Testis (tissue), 5 donors: ENCODE data around the gene ZNF791. TPM values are rescaled to one million over a fixed set of nuclear protein-coding genes. Genes with fewer than 3 reads are reported as not detected.
A peak's percentile ranks its signal among the peaks of the same experiment; 100 is the strongest.
"Not testable (repeated sequence)": the region's sequence is repeated elsewhere in the genome, so short reads cannot be mapped to it uniquely, and the experiment has no call there.

Source experiments
- DNase-seq: peaks from one replicate; pipeline ENCODE4 v3.0.0-alpha.2; 2019
- H3K27ac ChIP-seq, 2 donors: fragments of 200-600 bp; sonication (generic); one replicate each; pipeline ENCODE4 v1.5.1; 2019
- H3K27me3 ChIP-seq: fragments of 200-600 bp; sonication (generic); one replicate; pipeline ENCODE4 v1.5.1; 2019
- H3K36me3 ChIP-seq: fragments of 200-600 bp; sonication (generic); one replicate; pipeline ENCODE4 v1.5.1; 2017; ENCODE audit warnings: low read depth; ENCODE audit errors: missing control alignments
- H3K4me1 ChIP-seq: fragments of 200-600 bp; sonication (generic); one replicate; pipeline ENCODE4 v1.5.1; 2019
- H3K4me3 ChIP-seq, 2 donors: fragments of 200-600 bp; sonication (generic); one replicate each; pipeline ENCODE4 v1.5.1; 2017 to 2019
- H3K9me3 ChIP-seq: fragments of 200-600 bp; sonication (generic); one replicate; pipeline ENCODE4 v1.5.1; 2017
- POLR2A ChIP-seq: fragments of 450-650 bp; IDR thresholded peaks from one replicate; pipeline ENCODE4 v1.6.1; 2017; ENCODE audit warnings: antibody characterized with exemption, mild to moderate bottlenecking, moderate library complexity
- WGBS, 2 donors: methylation state at CpG; one replicate each; pipeline ENCODE4 v1.1.5; 2018; 5-methylcytosine and 5-hydroxymethylcytosine counted together
- intact Hi-C: fragments of 100-400 bp; cut with DNase I; formaldehyde crosslinking; loops from one replicate; pipeline ENCODE4 v1.15.1; 2023; ENCODE audit warnings: low total_unique reads
- long read RNA-seq, 2 donors: transcript quantifications; one replicate each; lab custom pipeline, GENCODE V29; 2026
- polyA plus RNA-seq: library from polyadenylated mRNA; stranded (reverse); fragments of 350-450 nt; fragmentation: Illumina TruSeq; extraction: RNeasy Lipid Tissue Mini Kit (QIAGEN cat#74804); gene quantifications from one replicate; pipeline ENCODE4 v1.2.3, GENCODE V29; 2014; ENCODE audit warnings: low read depth, low replicate concordance; ENCODE audit not compliant: insufficient read depth
- total RNA-seq, 2 donors: library from RNA; depleted of rRNA; stranded (reverse); fragments of >200 nt; gene quantifications; one replicate each; pipeline ENCODE4 v1.2.3, GENCODE V29; 2016
- TF ChIP-seq, protein P1 (sequence below), 3 experiments: fragments of 450-650 bp in 2 of 3; fragments of 200-600 bp in 1 of 3; sonication (generic) in 1 of 3; IDR thresholded peaks; one replicate each; pipeline ENCODE4 v1.5.1; 2016 to 2019; ENCODE audit warnings: antibody characterized with exemption in 3 of 3, mild to moderate bottlenecking in 2 of 3, moderate library complexity in 1 of 3

ZNF791 gene
- 10 to 100 TPM; 16.1 to 17.2 TPM for total RNA-seq
- polyA plus RNA-seq = 9.3 TPM
- long read RNA-seq, donor 1, full-length matches to known transcripts = 1 of 1,994 reads
- long read RNA-seq, donor 1, partial matches to known transcripts = 1,993 of 1,994 reads
- long read RNA-seq, donor 1, other reads (novel, unspliced or antisense) = 0 of 1,994 reads
- long read RNA-seq, donor 2, full-length matches to known transcripts = 2 of 947 reads
- long read RNA-seq, donor 2, partial matches to known transcripts = 945 of 947 reads
- long read RNA-seq, donor 2, other reads (novel, unspliced or antisense) = 0 of 947 reads

DNA sequence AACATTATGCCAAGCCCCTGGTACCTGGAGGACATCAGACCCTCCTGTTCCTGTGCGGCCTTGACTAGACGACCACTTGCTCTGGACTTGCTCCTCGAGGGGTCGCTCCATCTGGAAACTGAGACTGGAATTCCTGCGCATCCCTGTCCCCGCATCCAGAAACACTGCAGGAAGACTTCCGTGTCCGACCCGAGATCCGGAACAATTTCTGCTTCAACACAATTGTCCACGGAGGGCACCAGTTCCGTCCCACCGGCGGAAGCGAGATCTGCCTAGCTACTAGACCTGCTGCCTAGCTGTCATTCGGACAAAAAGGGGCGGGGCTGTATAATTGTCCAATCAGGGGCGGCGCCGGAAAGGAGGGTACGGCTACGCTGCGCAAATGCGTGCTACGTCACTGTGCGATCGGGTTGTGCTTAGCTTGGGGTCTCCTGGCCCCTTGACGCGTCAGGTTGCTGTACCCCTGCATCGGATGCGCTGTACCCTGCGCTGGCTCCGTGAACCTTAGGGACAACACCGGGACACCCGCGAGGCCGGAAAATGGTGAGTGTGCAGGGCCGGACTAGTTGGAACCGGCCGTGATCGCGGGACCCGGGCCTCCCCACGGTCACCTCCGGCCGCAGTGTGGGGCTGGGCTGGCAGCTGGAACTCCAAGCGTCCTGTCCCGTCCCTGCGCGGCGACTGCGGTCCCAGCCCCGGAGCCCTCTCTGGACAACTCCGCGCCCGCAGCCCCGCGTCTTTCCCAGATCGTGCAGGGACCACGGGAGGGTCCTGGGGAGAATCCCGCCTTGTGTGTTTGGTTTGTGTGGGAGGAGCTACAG is at the start of gene ZNF791, which contains the start of gene ZNF490:
ZNF791 (plus strand) TSS at position 381 of the 821 bp plus-strand sequence; CDS start at position 541, 160 bp downstream.
ZNF490 (minus strand) TSS at position 274 of the 821 bp plus-strand sequence; CDS start at position 141, 133 bp downstream.
- Histone ChIP-seq H3K27me3 (no peaks in the 10 kb centered on the region), H3K4me3 (peak within 1 kb of the TSS; percentile 99), H3K27ac (peak within 1 kb of the TSS; percentile 96 to 99), H3K36me3 (no peaks in the 10 kb centered on the region), H3K4me1 (peaks cover 13% of the 10 kb centered on the region), H3K9me3 (no peaks in the 10 kb centered on the region)
- DNase-seq = peak; percentile 100
- TF ChIP-seq, protein P1, sequence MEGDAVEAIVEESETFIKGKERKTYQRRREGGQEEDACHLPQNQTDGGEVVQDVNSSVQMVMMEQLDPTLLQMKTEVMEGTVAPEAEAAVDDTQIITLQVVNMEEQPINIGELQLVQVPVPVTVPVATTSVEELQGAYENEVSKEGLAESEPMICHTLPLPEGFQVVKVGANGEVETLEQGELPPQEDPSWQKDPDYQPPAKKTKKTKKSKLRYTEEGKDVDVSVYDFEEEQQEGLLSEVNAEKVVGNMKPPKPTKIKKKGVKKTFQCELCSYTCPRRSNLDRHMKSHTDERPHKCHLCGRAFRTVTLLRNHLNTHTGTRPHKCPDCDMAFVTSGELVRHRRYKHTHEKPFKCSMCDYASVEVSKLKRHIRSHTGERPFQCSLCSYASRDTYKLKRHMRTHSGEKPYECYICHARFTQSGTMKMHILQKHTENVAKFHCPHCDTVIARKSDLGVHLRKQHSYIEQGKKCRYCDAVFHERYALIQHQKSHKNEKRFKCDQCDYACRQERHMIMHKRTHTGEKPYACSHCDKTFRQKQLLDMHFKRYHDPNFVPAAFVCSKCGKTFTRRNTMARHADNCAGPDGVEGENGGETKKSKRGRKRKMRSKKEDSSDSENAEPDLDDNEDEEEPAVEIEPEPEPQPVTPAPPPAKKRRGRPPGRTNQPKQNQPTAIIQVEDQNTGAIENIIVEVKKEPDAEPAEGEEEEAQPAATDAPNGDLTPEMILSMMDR (IDR thresholded peaks at IDR 0.05) = no peak
- TF ChIP-seq POLR2A = peak; percentile 81
- intact Hi-C loops = no loop called here
- WGBS, 2 donors = 0% methylated on average over 26 to 47 of the region's 61 CpGs

GRCh38 chr19:12564016-12564664 is 46.6 kb upstream of the ZNF791 start:
- Histone ChIP-seq H3K36me3 (no peaks in the 10 kb centered on the region), H3K4me3 (no peak overlapping the region), H3K27ac (no peak overlapping the region), H3K27me3 (no peaks in the 10 kb centered on the region), H3K9me3 (no peaks in the 10 kb centered on the region), H3K4me1 (no peaks in the 10 kb centered on the region)
- 15 to 21% methylated on average over 19 of the region's 19 CpGs for WGBS, 2 donors
- TF ChIP-seq, protein P1 (IDR thresholded peaks at IDR 0.05) = peak; percentile 56 to 95 (median 90)
- TF ChIP-seq POLR2A = no peak
- intact Hi-C loops = no loop called here
- DNase-seq = peak; percentile 94

- DNase-seq, H3K9me3 ChIP-seq, H3K4me3 ChIP-seq, intact Hi-C loops, H3K27me3 ChIP-seq, H3K4me1 ChIP-seq, H3K36me3 ChIP-seq, H3K27ac ChIP-seq: not testable (repeated sequence)
- 91 to 95% methylated on average over 5 of the region's 5 CpGs for WGBS, 2 donors
These were observed 44.3 kb upstream of the ZNF791 start for GRCh38 chr19:12566380-12566779.

DNA sequence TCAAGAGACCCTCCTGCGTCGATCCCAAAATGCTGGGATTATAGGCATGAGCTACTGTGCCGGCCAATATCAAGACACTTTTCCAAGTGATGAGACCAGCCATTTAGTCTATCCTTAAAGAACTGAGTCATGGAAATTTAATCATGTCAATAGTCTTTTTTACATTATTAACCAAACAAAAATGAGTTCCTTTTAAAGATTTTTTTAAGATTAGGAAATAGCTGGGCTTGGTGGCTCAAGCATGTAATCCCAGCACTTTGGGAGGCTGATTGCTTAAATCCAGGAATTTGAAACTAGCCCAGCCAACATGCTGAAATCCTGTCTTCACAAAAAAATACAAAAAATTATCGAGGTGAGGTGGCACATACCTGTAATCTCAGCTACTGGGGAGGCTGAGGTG is 42.8 kb upstream of the ZNF791 start:
- Histone ChIP-seq H3K27ac (no peak overlapping the region), H3K4me3 (no peak overlapping the region), H3K27me3 (no peaks in the 10 kb centered on the region), H3K36me3 (no peaks in the 10 kb centered on the region), H3K4me1 (no peaks in the 10 kb centered on the region), H3K9me3 (no peaks in the 10 kb centered on the region)
- no peak for DNase-seq
- no peak for TF ChIP-seq POLR2A
- TF ChIP-seq, protein P1 (IDR thresholded peaks at IDR 0.05) = no peak
- 91 to 95% methylated on average over 4 of the region's 4 CpGs for WGBS, 2 donors
- intact Hi-C loops = no loop called here

DNA sequence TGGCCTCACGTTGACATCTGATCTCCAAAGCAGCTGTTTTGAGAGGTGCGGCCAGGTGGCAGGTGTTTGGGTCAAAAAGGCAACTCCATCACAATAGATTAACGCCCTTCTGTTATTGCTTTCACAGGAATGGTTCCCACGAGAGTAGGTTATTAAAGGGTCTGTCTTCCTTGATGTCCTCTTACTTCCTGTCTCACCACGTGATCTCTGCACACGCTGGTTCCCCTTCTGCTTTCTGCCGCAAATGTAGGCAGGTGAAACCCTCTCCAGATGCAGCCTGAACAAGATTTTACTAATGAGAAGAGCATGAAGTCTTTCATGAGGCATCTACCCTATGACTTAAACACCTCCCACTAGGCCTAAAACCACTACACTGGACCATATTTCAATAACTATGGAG is 36.7 kb upstream of the ZNF791 start:
- H3K27me3 ChIP-seq = no peaks in the 10 kb centered on the region
- no peaks in the 10 kb centered on the region for H3K36me3 ChIP-seq
- WGBS, 2 donors = 71 to 82% methylated on average over 7 of the region's 7 CpGs
- intact Hi-C loops = no loop called here
- no peaks in the 10 kb centered on the region for H3K4me1 ChIP-seq
- no peaks in the 10 kb centered on the region for H3K9me3 ChIP-seq
- no peak for TF ChIP-seq POLR2A
- TF ChIP-seq, protein P1 (IDR thresholded peaks at IDR 0.05) = no peak
- H3K27ac ChIP-seq = no peak overlapping the region
- DNase-seq = no peak
- H3K4me3 ChIP-seq = no peak overlapping the region
